Measurements from ENCODE around the gene PYY.

The PYY gene

DNA sequence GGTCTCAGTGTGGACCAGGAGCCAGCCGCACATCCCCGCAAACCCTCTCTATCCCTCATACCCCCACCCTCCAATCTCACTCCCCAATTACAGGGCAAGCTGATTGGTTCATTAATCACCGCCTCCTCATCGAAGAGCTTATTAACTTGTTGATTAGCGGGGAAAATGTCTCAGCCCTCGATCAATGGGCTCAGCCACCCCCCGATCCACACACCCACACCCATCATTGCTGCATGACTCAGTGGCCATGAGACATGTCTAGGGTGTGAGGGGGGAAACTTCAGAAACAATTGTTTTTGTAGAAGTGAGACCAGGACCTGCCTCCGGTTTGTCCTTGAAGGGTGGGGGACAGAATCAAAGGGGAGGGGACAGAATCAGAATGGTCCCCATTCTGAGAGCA lies 2.5 kb upstream of the PYY start:
- Histone ChIP-seq H3K27me3 (replicated peaks; ENCODE audit: insufficient read depth, low read length) (peaks cover 24% of the 10 kb centered on the region), H3K4me1 (ENCODE audit: low read length) (no peaks in the 10 kb centered on the region), H3K9me2 (replicated peaks; ENCODE audit: insufficient read depth, low read length) (no peaks in the 10 kb centered on the region), H2AFZ (ENCODE audit: low read length) (no peak overlapping the region), H3K27ac (ENCODE audit: low read length) (no peak overlapping the region), H3K36me3 (replicated peaks; ENCODE audit: insufficient read depth, low read length) (no peaks in the 10 kb centered on the region), H3K9ac (ENCODE audit: low read length) (no peak overlapping the region), H3K4me3 (ENCODE audit: low read length) (no peak overlapping the region), H3K79me2 (ENCODE audit: low read length) (no peaks in the 10 kb centered on the region), H4K20me1 (ENCODE audit: insufficient read depth, low read length) (no peaks in the 10 kb centered on the region), H3K9me3 (replicated peaks; ENCODE audit: insufficient read depth, low read length) (no peaks in the 10 kb centered on the region), H3F3A (ENCODE audit: insufficient read depth, low read length) (no peaks in the 10 kb centered on the region), H3K4me2 (ENCODE audit: low read depth, low read length) (no peak overlapping the region)
- no peak for DNase-seq
- no peak for TF ChIP-seq EZH2phosphoT487 (IDR thresholded peaks at IDR 0.05; ENCODE audit: low read length)
- TF ChIP-seq, protein P1, sequence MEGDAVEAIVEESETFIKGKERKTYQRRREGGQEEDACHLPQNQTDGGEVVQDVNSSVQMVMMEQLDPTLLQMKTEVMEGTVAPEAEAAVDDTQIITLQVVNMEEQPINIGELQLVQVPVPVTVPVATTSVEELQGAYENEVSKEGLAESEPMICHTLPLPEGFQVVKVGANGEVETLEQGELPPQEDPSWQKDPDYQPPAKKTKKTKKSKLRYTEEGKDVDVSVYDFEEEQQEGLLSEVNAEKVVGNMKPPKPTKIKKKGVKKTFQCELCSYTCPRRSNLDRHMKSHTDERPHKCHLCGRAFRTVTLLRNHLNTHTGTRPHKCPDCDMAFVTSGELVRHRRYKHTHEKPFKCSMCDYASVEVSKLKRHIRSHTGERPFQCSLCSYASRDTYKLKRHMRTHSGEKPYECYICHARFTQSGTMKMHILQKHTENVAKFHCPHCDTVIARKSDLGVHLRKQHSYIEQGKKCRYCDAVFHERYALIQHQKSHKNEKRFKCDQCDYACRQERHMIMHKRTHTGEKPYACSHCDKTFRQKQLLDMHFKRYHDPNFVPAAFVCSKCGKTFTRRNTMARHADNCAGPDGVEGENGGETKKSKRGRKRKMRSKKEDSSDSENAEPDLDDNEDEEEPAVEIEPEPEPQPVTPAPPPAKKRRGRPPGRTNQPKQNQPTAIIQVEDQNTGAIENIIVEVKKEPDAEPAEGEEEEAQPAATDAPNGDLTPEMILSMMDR (IDR thresholded peaks at IDR 0.05; ENCODE audit: low read length): no peak
- no peak for TF ChIP-seq EZH2 (optimal IDR thresholded peaks at IDR 0.05; ENCODE audit: low read depth, low read length)

DNA sequence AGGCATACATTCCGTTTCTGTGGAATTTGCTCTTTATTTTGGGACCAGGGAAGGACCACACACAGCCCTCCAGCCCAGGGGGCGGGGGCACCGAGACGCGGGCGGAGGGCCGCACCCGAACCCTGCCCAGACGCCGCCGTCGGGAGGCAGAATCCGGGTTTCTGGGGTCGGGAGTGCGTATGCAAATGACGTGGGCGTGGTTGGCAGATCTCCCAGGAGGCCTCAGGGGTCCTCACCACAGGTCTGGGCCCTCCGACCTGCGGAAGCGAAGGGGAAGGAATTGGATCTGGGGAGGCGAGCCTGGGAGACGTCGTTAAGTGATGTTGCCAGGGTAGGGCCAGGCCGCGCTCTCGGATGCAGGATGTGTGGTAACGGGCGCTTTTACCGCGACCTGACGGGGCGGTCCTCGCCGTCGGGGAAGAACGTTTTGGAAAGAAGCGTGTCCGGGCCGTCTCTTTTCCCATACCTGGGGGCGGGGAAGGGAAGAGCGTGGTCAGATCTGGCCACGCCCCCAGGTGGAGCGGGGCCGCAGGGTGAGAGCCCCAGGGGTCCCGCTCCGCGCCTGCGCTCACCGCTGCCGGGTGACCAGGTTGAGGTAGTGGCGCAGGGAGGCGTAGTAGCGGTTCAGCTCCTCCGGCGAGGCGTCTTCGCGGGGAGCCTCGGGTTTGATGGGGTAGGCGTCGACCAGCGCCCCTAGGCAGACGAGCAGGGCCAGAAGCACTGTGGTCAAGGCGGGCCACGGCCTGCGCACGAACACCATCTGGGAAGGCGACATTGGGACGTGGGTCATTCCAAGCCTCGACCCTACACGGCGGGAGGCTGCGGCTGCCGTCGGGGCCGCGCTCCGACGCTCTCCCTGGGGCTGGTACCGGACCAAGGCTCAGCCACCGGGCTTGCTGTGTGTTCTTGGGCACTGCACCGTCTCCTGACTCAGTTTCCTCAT lies 745 bp downstream of the PYY start:
- Histone ChIP-seq H3K36me3 (replicated peaks; ENCODE audit: insufficient read depth, low read length) (no peaks in the 10 kb centered on the region), H3F3A (ENCODE audit: insufficient read depth, low read length) (no peaks in the 10 kb centered on the region), H3K9ac (ENCODE audit: low read length) (no peak overlapping the region), H2AFZ (ENCODE audit: low read length) (no peak overlapping the region), H3K4me3 (ENCODE audit: low read length) (no peak overlapping the region), H3K79me2 (ENCODE audit: low read length) (no peaks in the 10 kb centered on the region), H3K27me3 (replicated peaks; ENCODE audit: insufficient read depth, low read length) (peaks cover 24% of the 10 kb centered on the region), H3K4me2 (ENCODE audit: low read depth, low read length) (no peak overlapping the region), H3K4me1 (ENCODE audit: low read length) (no peaks in the 10 kb centered on the region), H4K20me1 (ENCODE audit: insufficient read depth, low read length) (no peaks in the 10 kb centered on the region), H3K9me2 (replicated peaks; ENCODE audit: insufficient read depth, low read length) (no peaks in the 10 kb centered on the region), H3K9me3 (replicated peaks; ENCODE audit: insufficient read depth, low read length) (no peaks in the 10 kb centered on the region), H3K27ac (ENCODE audit: low read length) (no peak overlapping the region)
- no peak for DNase-seq
- no peak for TF ChIP-seq EZH2 (optimal IDR thresholded peaks at IDR 0.05; ENCODE audit: low read depth, low read length)
- TF ChIP-seq, protein P1 (IDR thresholded peaks at IDR 0.05; ENCODE audit: low read length): no peak
- TF ChIP-seq EZH2phosphoT487 (IDR thresholded peaks at IDR 0.05; ENCODE audit: low read length): no peak

DNA sequence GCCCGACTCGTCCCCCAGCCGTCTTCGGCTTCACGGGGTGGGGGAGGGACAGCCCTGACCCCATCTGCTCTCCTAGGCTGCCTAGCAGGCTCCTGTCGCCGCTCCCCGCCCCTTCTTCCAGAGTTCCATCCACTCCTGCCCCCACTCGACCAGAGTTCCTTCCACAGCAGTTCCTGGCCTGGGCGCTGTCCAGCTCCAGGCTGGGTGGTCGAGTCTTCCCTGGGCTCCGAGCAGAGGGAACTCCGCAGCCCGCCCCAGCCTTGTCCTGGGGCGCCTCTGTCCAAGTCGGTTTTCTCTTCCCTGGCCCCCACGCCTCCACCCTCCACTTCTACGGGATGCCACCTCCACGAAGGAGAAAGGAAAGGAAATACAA lies 1.4 kb downstream of the PYY start:
- H3F3A ChIP-seq (ENCODE audit: insufficient read depth, low read length): no peaks in the 10 kb centered on the region
- peaks cover 24% of the 10 kb centered on the region for H3K27me3 ChIP-seq (replicated peaks; ENCODE audit: insufficient read depth, low read length)
- H3K9ac ChIP-seq (ENCODE audit: low read length): no peak overlapping the region
- no peaks in the 10 kb centered on the region for H3K9me3 ChIP-seq (replicated peaks; ENCODE audit: insufficient read depth, low read length)
- H3K36me3 ChIP-seq (replicated peaks; ENCODE audit: insufficient read depth, low read length): no peaks in the 10 kb centered on the region
- no peak for TF ChIP-seq EZH2phosphoT487 (IDR thresholded peaks at IDR 0.05; ENCODE audit: low read length)
- TF ChIP-seq, protein P1 (IDR thresholded peaks at IDR 0.05; ENCODE audit: low read length): no peak
- TF ChIP-seq EZH2 (optimal IDR thresholded peaks at IDR 0.05; ENCODE audit: low read depth, low read length): no peak
- DNase-seq: no peak
- H3K9me2 ChIP-seq (replicated peaks; ENCODE audit: insufficient read depth, low read length): no peaks in the 10 kb centered on the region
- no peaks in the 10 kb centered on the region for H3K4me1 ChIP-seq (ENCODE audit: low read length)
- H3K79me2 ChIP-seq (ENCODE audit: low read length): no peaks in the 10 kb centered on the region
- H3K4me3 ChIP-seq (ENCODE audit: low read length): no peak overlapping the region
- H3K27ac ChIP-seq (ENCODE audit: low read length): no peak overlapping the region
- no peak overlapping the region for H3K4me2 ChIP-seq (ENCODE audit: low read depth, low read length)
- no peaks in the 10 kb centered on the region for H4K20me1 ChIP-seq (ENCODE audit: insufficient read depth, low read length)
- H2AFZ ChIP-seq (ENCODE audit: low read length): no peak overlapping the region
